Measurements from ENCODE around the gene ATP11A.

The ATP11A gene

GRCh38 chr13:112696001-112696868 lies 6.4 kb downstream of the ATP11A start:
- no peak for TF ChIP-seq CTCF (IDR thresholded peaks at IDR 0.05; ENCODE audit: insufficient read depth, low read length, missing control alignments)
- CTCF ChIA-PET, result no interaction called here

GRCh38 chr13:112696869-112697465 lies 7.1 kb downstream of the ATP11A start:
- ChIA-PET CTCF (no interaction called here), POLR2A (no interaction called here)
- no peak for TF ChIP-seq CTCF (IDR thresholded peaks at IDR 0.05; ENCODE audit: insufficient read depth, low read length, missing control alignments)
- H3K4me3 ChIP-seq (ENCODE audit: low read depth, low read length), result no peak overlapping the region
- DNase-seq (ENCODE audit: low read depth, low spot score), result no peak

More at GRCh38 chr13:112696001-112696868, 6.4 kb downstream of the ATP11A start:
- POLR2A ChIA-PET, result no interaction called here
- no peak for DNase-seq (ENCODE audit: low read depth, low spot score)
- no peak overlapping the region for H3K4me3 ChIP-seq (ENCODE audit: low read depth, low read length)

GRCh38 chr13:112697756-112698655 lies 8.2 kb downstream of the ATP11A start:
- ChIA-PET CTCF (no interaction called here), POLR2A (no interaction called here)
- no peak for DNase-seq (ENCODE audit: low read depth, low spot score)
- TF ChIP-seq CTCF (IDR thresholded peaks at IDR 0.05; ENCODE audit: insufficient read depth, low read length, missing control alignments), result no peak
- no peak overlapping the region for H3K4me3 ChIP-seq (ENCODE audit: low read depth, low read length)

GRCh38 chr13:112699322-112699918 lies 9.6 kb downstream of the ATP11A start:
- TF ChIP-seq CTCF (IDR thresholded peaks at IDR 0.05; ENCODE audit: insufficient read depth, low read length, missing control alignments), result no peak
- CTCF ChIA-PET, result no interaction called here
- DNase-seq (ENCODE audit: low read depth, low spot score), result no peak
- POLR2A ChIA-PET, result no interaction called here
- H3K4me3 ChIP-seq (ENCODE audit: low read depth, low read length), result no peak overlapping the region

GRCh38 chr13:112700291-112701060 lies 10.6 kb downstream of the ATP11A start:
- ChIA-PET CTCF (no interaction called here), POLR2A (no interaction called here)
- H3K4me3 ChIP-seq (ENCODE audit: low read depth, low read length), result no peak overlapping the region
- no peak for DNase-seq (ENCODE audit: low read depth, low spot score)
- TF ChIP-seq CTCF (IDR thresholded peaks at IDR 0.05; ENCODE audit: insufficient read depth, low read length, missing control alignments), result no peak

Measured in AG04449 (cell line).